H1 (cell line): ENCODE measurements around the gene AQP12A. TPM values are rescaled to one million over a fixed set of nuclear protein-coding genes. Genes with fewer than 3 reads are reported as not detected.

Experiments
- CTCF ChIA-PET: fragments of 300-600 bp; sonication (Branson Sonifier 250); formaldehyde crosslinking; loops from one replicate; lab custom pipeline; 2021; ENCODE audit not compliant: partially characterized antibody; lab: Charles Lee
- POLR2A ChIA-PET: fragments of 300-600 bp; sonication (Branson Sonifier 250); formaldehyde crosslinking; loops from one replicate; lab custom pipeline; 2021; ENCODE audit warnings: inconsistent platforms; ENCODE audit not compliant: partially characterized antibody; lab: Charles Lee
- DNase-seq, 2 experiments: peaks; one replicate each; pipeline versions ENCODE4 v3.0.0 to v3.0.0-alpha.2; 2010 to 2022; ENCODE audit warnings: low spot score in 2 of 2, low read depth in 1 of 2, mixed read lengths in 1 of 2
- FAIRE-seq: peaks from 2 replicates; lab custom pipeline; 2011; peaks lifted over from hg19 to GRCh38; lab: Jason Lieb, UNC
- H2AFZ ChIP-seq: 2 replicates; pipeline ENCODE4 v1.8.1; 2012; ENCODE audit warnings: low read length, inconsistent platforms
- H2AK5ac ChIP-seq: 2 replicates; pipeline ENCODE4 v1.6.1; 2013; ENCODE audit warnings: low read depth, low read length
- H2BK120ac ChIP-seq: replicated peaks from 2 replicates; pipeline ENCODE3; 2013; ENCODE audit warnings: low read depth, low read length, inconsistent platforms
- H2BK12ac ChIP-seq: 2 replicates; pipeline ENCODE4 v1.6.1; 2013; ENCODE audit warnings: low read depth, low read length
- H2BK15ac ChIP-seq: 2 replicates; pipeline ENCODE4 v1.6.1; 2013; ENCODE audit warnings: low read length
- H2BK20ac ChIP-seq: 2 replicates; pipeline ENCODE4 v1.6.1; 2013; ENCODE audit warnings: low read length
- H2BK5ac ChIP-seq: 2 replicates; pipeline ENCODE4 v1.6.1; 2013; ENCODE audit warnings: low read depth, low read length
- H3K14ac ChIP-seq: 2 replicates; pipeline ENCODE4 v1.6.1; 2013; ENCODE audit warnings: inconsistent platforms; ENCODE audit not compliant: insufficient read length
- H3K18ac ChIP-seq: 2 replicates; pipeline ENCODE4 v1.6.1; 2013; ENCODE audit warnings: low read length; ENCODE audit errors: extremely low read depth
- H3K23ac ChIP-seq: 2 replicates; pipeline ENCODE4 v1.6.1; 2013; ENCODE audit warnings: inconsistent platforms; ENCODE audit not compliant: insufficient read length
- H3K23me2 ChIP-seq: 2 replicates; pipeline ENCODE4 v1.6.1; 2013; ENCODE audit warnings: low read depth, low read length
- H3K27ac ChIP-seq: 2 replicates; pipeline ENCODE4 v1.6.1; 2011; ENCODE audit warnings: low read depth, low read length, inconsistent platforms
- H3K27me3 ChIP-seq, 4 experiments: replicated peaks in 1 of 4; 1 replicate in 1 of 4; 2 replicates in 3 of 4; pipeline versions ENCODE4 v1.6.1 to v1.8.1; 2011 to 2013; ENCODE audit warnings: low read length in 3 of 4, mild to moderate bottlenecking in 3 of 4, inconsistent platforms in 2 of 4, mixed read lengths in 2 of 4, moderate library complexity in 1 of 4; ENCODE audit not compliant: control insufficient read depth in 3 of 4, insufficient read depth in 3 of 4; ENCODE audit errors: extremely low read depth in 1 of 4
- H3K36me3 ChIP-seq, 4 experiments: 2 replicates each; pipeline versions ENCODE4 v1.6.1 to v1.8.1; 2011 to 2013; ENCODE audit warnings: mild to moderate bottlenecking in 4 of 4, low read length in 3 of 4, moderate library complexity in 2 of 4, control low read depth in 1 of 4, inconsistent platforms in 1 of 4; ENCODE audit not compliant: insufficient read depth in 4 of 4, control insufficient read depth in 2 of 4
- H3K4ac ChIP-seq: replicated peaks from 2 replicates; pipeline ENCODE3; 2013; ENCODE audit warnings: low read length, low read depth, mixed read lengths, inconsistent platforms; ENCODE audit not compliant: insufficient read length
- H3K4me1 ChIP-seq, 4 experiments: replicated peaks in 1 of 4; 1 replicate in 1 of 4; 2 replicates in 3 of 4; pipeline versions ENCODE4 v1.6.1 to v1.8.1; 2011 to 2013; ENCODE audit warnings: low read length in 3 of 4, inconsistent platforms in 2 of 4, mixed read lengths in 1 of 4; ENCODE audit not compliant: insufficient read depth in 4 of 4, control insufficient read depth in 3 of 4
- H3K4me2 ChIP-seq, 2 experiments: 2 replicates each; pipeline versions ENCODE4 v1.6.1 to v1.8.1; 2011 to 2013; ENCODE audit warnings: low read depth in 2 of 2, low read length in 2 of 2, control low read depth in 1 of 2, inconsistent platforms in 1 of 2, mild to moderate bottlenecking in 1 of 2; ENCODE audit not compliant: insufficient read depth in 1 of 2
- H3K4me3 ChIP-seq, 4 experiments: fragments of 200-600, 300-600 bp in 1 of 4; sonication (generic), shearing (Covaris generic), sonication (Bioruptor Twin) in 1 of 4; 2 replicates each; pipeline versions ENCODE4 v1.5.1 to v1.8.1; 2011 to 2016; ENCODE audit warnings: low read length in 4 of 4, low read depth in 3 of 4, control low read depth in 2 of 4, inconsistent platforms in 2 of 4, mild to moderate bottlenecking in 2 of 4, mixed read lengths in 1 of 4, moderate library complexity in 1 of 4; ENCODE audit not compliant: insufficient read depth in 2 of 4; ENCODE audit errors: extremely low read depth in 1 of 4
- H3K56ac ChIP-seq: replicated peaks from 2 replicates; pipeline ENCODE3; 2013; ENCODE audit warnings: low read depth, mild to moderate bottlenecking, mixed read lengths, low read length, inconsistent platforms; ENCODE audit not compliant: insufficient read length
- H3K79me1 ChIP-seq: 2 replicates; pipeline ENCODE4 v1.6.1; 2013; ENCODE audit warnings: low read depth, low read length, control low read depth
- H3K79me2 ChIP-seq, 2 experiments: 2 replicates each; pipeline versions ENCODE4 v1.6.1 to v1.8.1; 2012 to 2013; ENCODE audit warnings: low read length in 2 of 2, mild to moderate bottlenecking in 2 of 2, inconsistent platforms in 1 of 2; ENCODE audit not compliant: insufficient read depth in 2 of 2, control insufficient read depth in 1 of 2
- H3K9ac ChIP-seq, 4 experiments: replicated peaks in 1 of 4; 1 replicate in 1 of 4; 2 replicates in 3 of 4; pipeline versions ENCODE4 v1.6.1 to v1.8.1; 2011 to 2013; ENCODE audit warnings: low read depth in 3 of 4, low read length in 3 of 4, control low read depth in 2 of 4, mild to moderate bottlenecking in 2 of 4, moderate library complexity in 2 of 4, inconsistent platforms in 1 of 4; ENCODE audit errors: extremely low read depth in 1 of 4
- H3K9me3 ChIP-seq, 2 experiments: 2 replicates each; pipeline versions ENCODE4 v1.6.1 to v1.8.1; 2012 to 2013; ENCODE audit warnings: mild to moderate bottlenecking in 2 of 2, moderate library complexity in 2 of 2, control low read depth in 1 of 2, inconsistent platforms in 1 of 2, low read depth in 1 of 2, low read length in 1 of 2, mixed read lengths in 1 of 2; ENCODE audit not compliant: insufficient read depth in 2 of 2
- H4K20me1 ChIP-seq, 2 experiments: replicated peaks in 1 of 2; 2 replicates each; pipeline versions ENCODE3 to v1.8.1; 2011 to 2013; ENCODE audit warnings: inconsistent platforms in 2 of 2, low read length in 2 of 2, mild to moderate bottlenecking in 1 of 2; ENCODE audit not compliant: insufficient read depth in 2 of 2, control insufficient read depth in 1 of 2
- H4K5ac ChIP-seq: 2 replicates; pipeline ENCODE4 v1.6.1; 2013; ENCODE audit warnings: low read length, low read depth, mixed read lengths, inconsistent platforms; ENCODE audit not compliant: insufficient read length
- H4K8ac ChIP-seq: 2 replicates; pipeline ENCODE4 v1.8.0; 2013; ENCODE audit warnings: mild to moderate bottlenecking, moderate library complexity, low read length, inconsistent platforms; ENCODE audit not compliant: insufficient read depth; ENCODE audit errors: extremely low read depth
- H4K91ac ChIP-seq: replicated peaks from 2 replicates; pipeline ENCODE3; 2013; ENCODE audit warnings: low read length, mixed read lengths, inconsistent platforms; ENCODE audit not compliant: insufficient read length
- CEBPB ChIP-seq: IDR thresholded peaks from 2 replicates; pipeline ENCODE4 v1.6.1; 2012; ENCODE audit warnings: low read depth, low read length
- CHD1 ChIP-seq: IDR thresholded peaks from 2 replicates; pipeline ENCODE4 v1.6.1; 2012; ENCODE audit warnings: low read depth, low read length, improper control_type of control experiment
- E2F6 ChIP-seq: IDR thresholded peaks from 2 replicates; pipeline ENCODE4 v1.6.1; 2012; ENCODE audit warnings: inconsistent platforms
- GABPA ChIP-seq: IDR thresholded peaks from 2 replicates; pipeline ENCODE4 v1.6.1; 2011; ENCODE audit warnings: mild to moderate bottlenecking, low read length, moderate library complexity, borderline replicate concordance; ENCODE audit not compliant: insufficient read depth
- KDM5A ChIP-seq: fragments of 200-600 bp; IDR thresholded peaks from 2 replicates; pipeline ENCODE4 v1.7.1; 2012; ENCODE audit warnings: mild to moderate bottlenecking, low read length, inconsistent platforms, mixed read lengths
- POLR2A ChIP-seq, 2 experiments: IDR thresholded peaks; 1 replicate in 1 of 2; 2 replicates in 1 of 2; pipeline ENCODE4 v1.6.1; 2011; ENCODE audit warnings: low read depth in 2 of 2, low read length in 2 of 2, mild to moderate bottlenecking in 2 of 2; ENCODE audit errors: control extremely low read depth in 1 of 2
- POLR2AphosphoS5 ChIP-seq: IDR thresholded peaks from 2 replicates; pipeline ENCODE4 v1.6.1; 2011; ENCODE audit warnings: low read depth, low read length
- RAD21 ChIP-seq, 2 experiments: IDR thresholded peaks in 1 of 2; conservative IDR thresholded peaks in 1 of 2; 2 replicates each; pipeline ENCODE4 v1.6.1; 2011; ENCODE audit warnings: low read depth in 2 of 2, low read length in 2 of 2, improper control_type of control experiment in 1 of 2, inconsistent platforms in 1 of 2, mild to moderate bottlenecking in 1 of 2, moderate library complexity in 1 of 2
- WGBS, 2 experiments: shearing (Covaris generic) in 1 of 2; methylation state at CpG; one replicate each; pipeline versions ENCODE4 v1.1.6 to v1.1.7; 2013 to 2015; ENCODE audit warnings: low lambda C conversion rate in 2 of 2, mixed read lengths in 2 of 2, inconsistent platforms in 1 of 2, low coverage in 1 of 2, missing lambda C conversion rate in 1 of 2; ENCODE audit not compliant: insufficient replicate concordance in 2 of 2, insufficient coverage in 1 of 2, insufficient read length in 1 of 2; ENCODE audit errors: extremely low coverage in 1 of 2, missing lambda C conversion rate in 1 of 2; 5-methylcytosine and 5-hydroxymethylcytosine counted together
- polyA plus RNA-seq, 7 experiments: library from polyadenylated mRNA; depleted of rRNA in 3 of 7; stranded (reverse) in 5 of 7; unstranded in 2 of 7; fragments of >200 nt in 5 of 7; fragments of 200-250 nt in 2 of 7; gene quantifications; 1 replicate in 5 of 7; 2 replicates in 1 of 7; 4 replicates in 1 of 7; pipeline versions ENCODE4 v1.2.1 to v1.2.3, GENCODE V29; 2011 to 2013; ENCODE audit warnings: missing spikeins in 2 of 7, mixed read lengths in 2 of 7
- total RNA-seq: library from RNA; stranded (reverse); fragmentation: NEBNext Ultra II Directional; extraction: Animal tissue kit (Norgen Biotek cat#: 25700); gene quantifications from 2 replicates; pipeline ENCODE4 v1.2.1, GENCODE V29; 2021

AQP12A gene
- total and polyA plus RNA-seq, 2 of the 8 experiments (the other 6 are each of a cell fraction or from before 2014, with no cell fraction given), result not detected

GRCh38 chr2:240725671-240726070 lies 34.0 kb downstream of the AQP12A start:
- H3K9me3 ChIP-seq, result no peaks in the 10 kb centered on the region
- H3K23me2 ChIP-seq, result no peaks in the 10 kb centered on the region
- H2BK5ac ChIP-seq, result no peak overlapping the region
- CTCF ChIA-PET, result interaction anchor here (1.2 kb wide), 1 partner anchor 18 kb away, joined by 6 read pairs; no protein-coding TSS in a partner anchor
- no peak overlapping the region for H3K9ac ChIP-seq
- H4K5ac ChIP-seq, result no peak overlapping the region
- DNase-seq, result no peak
- POLR2A ChIA-PET, result interaction anchor here (1.2 to 3.9 kb wide), 7 partner anchors 10 to 172 kb away, joined by 3 to 19 read pairs (median 3); no protein-coding TSS in a partner anchor
- no peak overlapping the region for H3K4ac ChIP-seq
- no peak overlapping the region for H4K8ac ChIP-seq
- H2BK12ac ChIP-seq, result no peak overlapping the region
- H2AFZ ChIP-seq, result no peak overlapping the region
- H3K14ac ChIP-seq, result no peak overlapping the region
- H4K91ac ChIP-seq, result no peak overlapping the region
- H3K4me3 ChIP-seq, result no peak overlapping the region
- 97% methylated on average over 6 of the region's 7 CpGs; no CpG with 5 or more reads in 1 of the 2 experiments for WGBS, 2 experiments
- H2BK15ac ChIP-seq, result no peak overlapping the region
- H3K56ac ChIP-seq, result no peak overlapping the region
- no peak overlapping the region for H2BK20ac ChIP-seq
- H3K27ac ChIP-seq, result no peak overlapping the region
- no peaks in the 10 kb centered on the region for H3K4me1 ChIP-seq
- peaks cover 2% of the 10 kb centered on the region for H3K79me1 ChIP-seq
- no peaks in the 10 kb centered on the region for H3K79me2 ChIP-seq
- peaks cover 18 to 71% (median 54%) of the 10 kb centered on the region in 4 experiments for H3K36me3 ChIP-seq
- H3K23ac ChIP-seq, result no peak overlapping the region
- no peak overlapping the region for H2AK5ac ChIP-seq
- no peak overlapping the region for H2BK120ac ChIP-seq
- no peak overlapping the region for H3K4me2 ChIP-seq
- TF ChIP-seq E2F6 (no peak), RAD21 (IDR thresholded peaks at IDR 0.05 in 1 of 2, conservative IDR thresholded peaks at IDR 0.05 in 1 of 2; ENCODE audit: low read depth in 2 of 2, low read length in 2 of 2) (no peak), KDM5A (no peak), GABPA (no peak), CHD1 (no peak), CEBPB (no peak), POLR2A (IDR thresholded peaks at IDR 0.05; ENCODE audit: control extremely low read depth in 1 of 2, low read depth in 2 of 2, low read length in 2 of 2) (0 out of 3 replicates have a peak, but pooled peaks of 1 of the 2 experiments have one; percentile 1), POLR2AphosphoS5 (no peak)
- H4K20me1 ChIP-seq, result peaks cover 4 to 15% of the 10 kb centered on the region in 2 experiments
- no peak for FAIRE-seq
- H3K18ac ChIP-seq, result no peak overlapping the region
- H3K27me3 ChIP-seq, result no peaks in the 10 kb centered on the region
